Esophagus squamous epithelium (tissue), 5 donors: Measurements from ENCODE around the gene HAVCR1. TPM values are rescaled to one million over a fixed set of nuclear protein-coding genes. Genes with fewer than 3 reads are reported as not detected.
"Not testable (repeated sequence)": the region's sequence is repeated elsewhere in the genome, so short reads cannot be mapped to it uniquely, and the experiment has no call there.

ENCODE experiments used
- DNase-seq: peaks from one replicate; lab custom pipeline; 2025; lab: John Stamatoyannopoulos, UW
- H3K27ac ChIP-seq, 4 donors: fragments of 200-600 bp; sonication (generic); one replicate each; pipeline ENCODE4 v1.5.1; 2016 to 2019; ENCODE audit warnings: mild to moderate bottlenecking in 1 of 4
- H3K27me3 ChIP-seq, 4 donors: fragments of 200-600 bp; sonication (generic); 1 replicate in 3 of 4; 2 replicates in 1 of 4; pipeline versions ENCODE4 v1.5.1 to v1.6.0; 2017 to 2021; ENCODE audit warnings: antibody characterized with exemption in 1 of 4
- H3K36me3 ChIP-seq, 3 donors: fragments of 200-600 bp; sonication (generic); one replicate each; pipeline ENCODE4 v1.5.1; 2016 to 2019
- H3K4me1 ChIP-seq, 3 donors: fragments of 200-600 bp; sonication (generic); one replicate each; pipeline ENCODE4 v1.5.1; 2017 to 2019
- H3K4me3 ChIP-seq, 4 donors: fragments of 200-600 bp; sonication (generic); 1 replicate in 3 of 4; 2 replicates in 1 of 4; pipeline ENCODE4 v1.5.1; 2016 to 2019; ENCODE audit warnings: mild to moderate bottlenecking in 2 of 4, moderate library complexity in 1 of 4
- H3K9me3 ChIP-seq, 3 donors: fragments of 200-600 bp; sonication (generic); one replicate each; pipeline ENCODE4 v1.5.1; 2016 to 2019
- CTCF ChIP-seq, 6 experiments: fragments of 450-650 bp in 4 of 6; fragments of 200-600 bp in 2 of 6; sonication (generic) in 2 of 6; IDR thresholded peaks; one replicate each; pipeline ENCODE4 v1.5.1; 2016 to 2019; ENCODE audit warnings: antibody characterized with exemption in 6 of 6, mild to moderate bottlenecking in 4 of 6, moderate library complexity in 4 of 6
- POLR2A ChIP-seq, 4 donors: fragments of 450-650 bp; IDR thresholded peaks; one replicate each; pipeline ENCODE4 v1.6.1; 2017; ENCODE audit warnings: antibody characterized with exemption in 4 of 4, mild to moderate bottlenecking in 4 of 4, moderate library complexity in 3 of 4
- WGBS, 2 donors: methylation state at CpG; one replicate each; pipeline ENCODE4 v1.1.5; 2018; 5-methylcytosine and 5-hydroxymethylcytosine counted together
- intact Hi-C: fragments of 100-400 bp; cut with DNase I; formaldehyde crosslinking; loops from one replicate; pipeline ENCODE4 v1.15.0; 2022
- total RNA-seq, 4 donors: library from RNA; depleted of rRNA; stranded (reverse); fragments of >200 nt; gene quantifications; one replicate each; pipeline ENCODE4 v1.1.0, GENCODE V29; 2016
- donor health status: DM: yes; HTN: yes; CAD: no.

The HAVCR1 gene
- total RNA-seq, 4 donors from 2014 or later: 0.19 TPM; not detected in 3

DNA sequence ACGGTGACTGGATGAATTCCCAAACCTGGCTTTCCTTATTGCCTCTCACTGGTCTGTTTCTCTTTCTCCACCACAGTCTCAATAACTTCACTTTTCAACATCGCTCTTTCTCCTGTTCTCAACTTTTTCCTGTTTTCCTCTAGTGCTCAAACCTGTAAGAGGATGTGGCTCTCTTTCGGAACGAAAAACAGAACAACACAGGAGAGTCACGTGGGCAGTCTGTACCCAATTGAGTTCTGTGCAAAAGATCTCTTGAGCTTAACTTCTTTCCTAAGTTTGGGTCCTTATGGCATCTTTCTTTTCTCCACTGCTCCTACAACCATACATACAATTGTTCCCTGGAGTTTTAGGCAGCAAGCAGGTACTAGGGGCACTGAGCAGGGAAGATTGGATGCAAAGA, 8.9 kb downstream of the HAVCR1 start:
- 43 to 79% methylated on average over 5 of the region's 5 CpGs for WGBS, 2 donors
- Histone ChIP-seq H3K27me3 (no peaks in the 10 kb centered on the region), H3K4me1 (no peaks in the 10 kb centered on the region), H3K4me3 (no peak overlapping the region), H3K36me3 (no peaks in the 10 kb centered on the region), H3K9me3 (no peaks in the 10 kb centered on the region), H3K27ac (no peak overlapping the region)
- DNase-seq: no peak
- intact Hi-C loops: no loop called here
- TF ChIP-seq POLR2A (IDR thresholded peaks at IDR 0.05) (no peak), CTCF (IDR thresholded peaks at IDR 0.05) (no peak)

DNA sequence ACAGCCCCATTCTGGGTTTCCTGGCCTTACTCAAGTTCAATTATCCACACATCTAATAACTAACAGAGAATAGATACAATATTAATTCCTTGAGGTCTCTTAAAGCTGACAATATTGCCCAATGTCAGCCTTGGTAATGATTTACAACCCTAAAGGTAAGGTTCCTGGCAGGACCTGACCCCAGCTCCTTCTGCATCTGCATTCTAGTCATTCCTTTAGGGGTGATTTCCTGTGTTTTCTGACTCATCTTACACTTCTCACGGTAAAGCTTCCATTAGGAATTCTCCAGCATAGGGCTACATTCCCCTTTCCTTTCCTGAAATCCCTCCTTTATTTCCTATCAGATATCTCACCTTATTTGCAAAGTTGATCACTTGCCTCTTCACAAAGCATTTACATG, 9.3 kb downstream of the HAVCR1 start:
- H3K9me3 ChIP-seq: no peaks in the 10 kb centered on the region
- no peaks in the 10 kb centered on the region for H3K27me3 ChIP-seq
- no peak for DNase-seq
- 35% methylated on average over 1 of the region's 1 CpG for WGBS, 2 donors
- no peaks in the 10 kb centered on the region for H3K4me1 ChIP-seq
- intact Hi-C loops: no loop called here
- no peak overlapping the region for H3K27ac ChIP-seq
- H3K4me3 ChIP-seq: no peak overlapping the region
- H3K36me3 ChIP-seq: no peaks in the 10 kb centered on the region
- TF ChIP-seq CTCF (IDR thresholded peaks at IDR 0.05) (no peak), POLR2A (IDR thresholded peaks at IDR 0.05) (no peak)

DNA sequence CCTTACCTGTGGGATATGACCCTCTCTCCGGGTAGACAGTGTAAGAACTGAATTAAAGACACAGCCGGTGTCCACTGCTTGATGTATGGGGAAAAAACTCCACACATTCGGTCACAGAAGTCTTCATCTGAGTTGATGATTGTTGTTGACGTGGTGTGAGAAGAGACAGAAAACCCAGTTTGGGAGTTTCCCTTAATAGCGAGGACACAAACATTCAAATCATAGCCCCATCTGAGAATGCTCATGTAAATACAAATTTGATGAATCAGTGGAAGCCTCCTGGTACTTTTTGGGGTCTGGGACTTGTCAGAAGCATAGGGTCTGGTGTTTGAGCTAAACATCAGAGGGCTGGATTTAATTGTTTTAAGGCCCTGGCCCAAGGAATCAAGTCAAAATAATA, 11.0 kb downstream of the HAVCR1 start:
- no peak for DNase-seq
- Histone ChIP-seq H3K9me3 (no peaks in the 10 kb centered on the region), H3K27ac (no peak overlapping the region), H3K27me3 (no peaks in the 10 kb centered on the region), H3K4me1 (no peaks in the 10 kb centered on the region), H3K4me3 (no peak overlapping the region), H3K36me3 (no peaks in the 10 kb centered on the region)
- WGBS, 2 donors: 75 to 88% methylated on average over 5 of the region's 5 CpGs
- TF ChIP-seq CTCF (IDR thresholded peaks at IDR 0.05): no peak
- no peak for TF ChIP-seq POLR2A (IDR thresholded peaks at IDR 0.05)
- intact Hi-C loops: no loop called here

- intact Hi-C loops, H3K36me3 ChIP-seq, H3K27me3 ChIP-seq, DNase-seq, H3K4me1 ChIP-seq, H3K4me3 ChIP-seq, H3K27ac ChIP-seq, H3K9me3 ChIP-seq: not testable (repeated sequence)
- 84 to 88% methylated on average over 2 to 3 of the region's 4 CpGs for WGBS, 2 donors
These were observed 11.9 kb downstream of the HAVCR1 start for GRCh38 chr5:157047016-157047415.

GRCh38 chr5:157046041-157046440, 12.9 kb downstream of the HAVCR1 start:
- no peak for DNase-seq
- Histone ChIP-seq H3K4me3 (no peak overlapping the region), H3K4me1 (no peaks in the 10 kb centered on the region), H3K27me3 (no peaks in the 10 kb centered on the region), H3K36me3 (no peaks in the 10 kb centered on the region), H3K9me3 (no peaks in the 10 kb centered on the region), H3K27ac (no peak overlapping the region)
- no peak for TF ChIP-seq CTCF (IDR thresholded peaks at IDR 0.05)
- TF ChIP-seq POLR2A (IDR thresholded peaks at IDR 0.05): no peak
- 47 to 68% methylated on average over 3 of the region's 3 CpGs for WGBS, 2 donors
- intact Hi-C loops: no loop called here

DNA sequence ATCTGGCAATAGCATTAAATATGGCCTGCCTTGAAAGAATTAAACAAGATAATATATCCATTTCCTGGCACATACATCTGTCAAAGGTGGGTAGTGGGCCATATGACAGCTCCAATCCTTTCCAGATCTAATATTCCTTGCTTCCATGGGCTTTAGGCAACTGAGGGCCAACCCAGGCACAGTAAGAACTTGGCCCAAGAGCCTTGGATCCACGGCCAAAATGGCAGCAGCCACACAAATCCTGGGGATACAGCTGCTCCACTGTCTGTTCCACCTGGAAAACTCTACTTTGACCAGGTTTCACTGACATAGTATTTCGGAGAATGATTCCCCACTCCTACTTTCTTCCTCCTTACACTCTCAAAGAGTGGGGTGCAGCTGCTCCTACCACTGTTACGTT, 13.3 kb downstream of the HAVCR1 start:
- DNase-seq: no peak
- no peak overlapping the region for H3K27ac ChIP-seq
- H3K9me3 ChIP-seq: no peaks in the 10 kb centered on the region
- H3K4me3 ChIP-seq: no peak overlapping the region
- no peaks in the 10 kb centered on the region for H3K4me1 ChIP-seq
- no peak for TF ChIP-seq POLR2A (IDR thresholded peaks at IDR 0.05)
- TF ChIP-seq CTCF (IDR thresholded peaks at IDR 0.05): no peak
- H3K36me3 ChIP-seq: no peaks in the 10 kb centered on the region
- intact Hi-C loops: no loop called here
- 59 to 67% methylated on average over 3 of the region's 3 CpGs for WGBS, 2 donors
- no peaks in the 10 kb centered on the region for H3K27me3 ChIP-seq
